ENCODE measurements around the gene FBXL7. TPM values are rescaled to one million over a fixed set of nuclear protein-coding genes. Genes with fewer than 3 reads are reported as not detected.

The FBXL7 gene
- total RNA-seq, 1 donor from 2014 or later = 70.7 TPM

- TF ChIP-seq CTCF (IDR thresholded peaks at IDR 0.05; ENCODE audit: unreplicated experiment) = no peak
- H3K27ac Mint-ChIP-seq = no peak overlapping the region
- H3K36me3 Mint-ChIP-seq = peaks cover 29% of the 10 kb centered on the region
- peaks cover 27% of the 10 kb centered on the region for H3K9me3 Mint-ChIP-seq
- H3K4me3 Mint-ChIP-seq = no peak overlapping the region
- DNase-seq (ENCODE audit: low spot score in 2 of 2, unreplicated experiment in 2 of 2) = no peak
- H3K4me1 Mint-ChIP-seq = peaks cover 22% of the 10 kb centered on the region
- H3K27me3 Mint-ChIP-seq (ENCODE audit: low read depth) = no peaks in the 10 kb centered on the region
These were observed 303.3 kb downstream of the FBXL7 start for GRCh38 chr5:15803280-15803679.

GRCh38 chr5:15806613-15807012 is 306.6 kb downstream of the FBXL7 start:
- Mint-ChIP-seq H3K27ac (no peak overlapping the region), H3K4me3 (no peak overlapping the region)

GRCh38 chr5:15807248-15807647 is 307.3 kb downstream of the FBXL7 start:
- no peak for TF ChIP-seq CTCF (IDR thresholded peaks at IDR 0.05; ENCODE audit: unreplicated experiment)
- peak overlapping the region; percentile 60 for H3K27ac Mint-ChIP-seq
- no peak overlapping the region for H3K4me3 Mint-ChIP-seq
- H3K4me1 Mint-ChIP-seq = peaks cover 33% of the 10 kb centered on the region
- no peaks in the 10 kb centered on the region for H3K27me3 Mint-ChIP-seq (ENCODE audit: low read depth)
- DNase-seq (ENCODE audit: low spot score in 2 of 2, unreplicated experiment in 2 of 2) = no peak
- H3K9me3 Mint-ChIP-seq = peaks cover 23% of the 10 kb centered on the region
- H3K36me3 Mint-ChIP-seq = peaks cover 32% of the 10 kb centered on the region

More at GRCh38 chr5:15806613-15807012, 306.6 kb downstream of the FBXL7 start:
- peaks cover 27% of the 10 kb centered on the region for H3K9me3 Mint-ChIP-seq
- H3K27me3 Mint-ChIP-seq (ENCODE audit: low read depth) = no peaks in the 10 kb centered on the region
- TF ChIP-seq CTCF (IDR thresholded peaks at IDR 0.05; ENCODE audit: unreplicated experiment) = no peak
- peaks cover 32% of the 10 kb centered on the region for H3K36me3 Mint-ChIP-seq
- peaks cover 33% of the 10 kb centered on the region for H3K4me1 Mint-ChIP-seq
- no peak for DNase-seq (ENCODE audit: low spot score in 2 of 2, unreplicated experiment in 2 of 2)

GRCh38 chr5:15807871-15808270 is 307.9 kb downstream of the FBXL7 start:
- TF ChIP-seq CTCF (IDR thresholded peaks at IDR 0.05; ENCODE audit: unreplicated experiment) = no peak
- H3K27ac Mint-ChIP-seq = peak overlapping the region; percentile 60
- peaks cover 34% of the 10 kb centered on the region for H3K36me3 Mint-ChIP-seq
- peaks cover 33% of the 10 kb centered on the region for H3K4me1 Mint-ChIP-seq
- no peak overlapping the region for H3K4me3 Mint-ChIP-seq
- peaks cover 18% of the 10 kb centered on the region for H3K9me3 Mint-ChIP-seq
- no peak for DNase-seq (ENCODE audit: low spot score in 2 of 2, unreplicated experiment in 2 of 2)
- no peaks in the 10 kb centered on the region for H3K27me3 Mint-ChIP-seq (ENCODE audit: low read depth)

GRCh38 chr5:15808577-15808976 is 308.6 kb downstream of the FBXL7 start:
- no peaks in the 10 kb centered on the region for H3K27me3 Mint-ChIP-seq (ENCODE audit: low read depth)

More at GRCh38 chr5:15808577-15808976, 308.6 kb downstream of the FBXL7 start:
- DNase-seq (ENCODE audit: low spot score in 2 of 2, unreplicated experiment in 2 of 2) = no peak
- H3K4me3 Mint-ChIP-seq = no peak overlapping the region
- peaks cover 12% of the 10 kb centered on the region for H3K9me3 Mint-ChIP-seq
- no peak for TF ChIP-seq CTCF (IDR thresholded peaks at IDR 0.05; ENCODE audit: unreplicated experiment)
- H3K27ac Mint-ChIP-seq = peak overlapping the region; percentile 60
- peaks cover 33% of the 10 kb centered on the region for H3K4me1 Mint-ChIP-seq
- H3K36me3 Mint-ChIP-seq = peaks cover 28% of the 10 kb centered on the region

Measured in mesothelial cell of epicardium (in vitro differentiated cells).